ENCODE measurements around the gene FHDC1. TPM values are rescaled to one million over a fixed set of nuclear protein-coding genes. Genes with fewer than 3 reads are reported as not detected.

The FHDC1 gene
- total and polyA plus RNA-seq, 12 donors = 0.08 to 0.43 (median 0.19) TPM

- Histone ChIP-seq H3K36me3 (no peaks in the 10 kb centered on the region), H3K4me3 (no peak overlapping the region), H3K9me3 (no peaks in the 10 kb centered on the region), H3K4me1 (peaks cover 0 to 25% (median 15%) of the 10 kb centered on the region in 9 donors), H3K27ac (no peak overlapping the region), H3K27me3 (peaks cover 0 to 13% (median 0%) of the 10 kb centered on the region in 7 donors)
- intact Hi-C loops (cut with DNase I) = no loop called here
- ATAC-seq (no peak), DNase-seq (no peak)
- no peak for TF ChIP-seq CTCF (IDR thresholded peaks at IDR 0.05)
- 73 to 75% methylated on average over 14 of the region's 14 CpGs for WGBS, 2 donors
These were observed 25.1 kb downstream of the FHDC1 start for GRCh38 chr4:152961014-152961772.

GRCh38 chr4:152961773-152962115, 25.6 kb downstream of the FHDC1 start:
- TF ChIP-seq CTCF (IDR thresholded peaks at IDR 0.05) = no peak

DNA sequence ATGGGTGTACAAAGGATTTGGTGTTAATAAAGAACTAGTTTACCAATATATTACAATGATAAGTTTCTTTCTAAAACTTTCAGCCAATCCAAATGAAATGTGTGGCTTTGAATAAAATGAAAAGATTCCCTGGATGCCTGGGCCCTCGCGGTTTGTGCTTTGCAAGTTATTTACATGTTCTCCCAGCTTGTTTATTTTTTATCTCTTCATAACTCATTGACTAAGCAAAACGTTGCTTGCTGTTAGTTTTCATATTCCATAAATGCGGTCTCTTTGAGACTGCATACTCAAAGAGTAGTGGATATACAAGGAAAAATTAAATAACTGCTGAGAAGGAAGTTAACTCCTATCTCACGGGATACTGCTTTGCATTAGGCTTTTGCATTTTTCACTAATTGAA, 26.0 kb downstream of the FHDC1 start:
- Histone ChIP-seq H3K27ac (no peak overlapping the region), H3K9me3 (no peaks in the 10 kb centered on the region), H3K36me3 (no peaks in the 10 kb centered on the region), H3K27me3 (peaks cover 0 to 13% (median 0%) of the 10 kb centered on the region in 7 donors), H3K4me3 (no peak overlapping the region), H3K4me1 (peaks cover 0 to 20% (median 11%) of the 10 kb centered on the region in 9 donors)
- no peak for DNase-seq
- intact Hi-C loops (cut with DNase I) = no loop called here
- no peak for ATAC-seq
- TF ChIP-seq CTCF (IDR thresholded peaks at IDR 0.05) = no peak
- WGBS, 2 donors = 87 to 91% methylated on average over 5 of the region's 5 CpGs

More at GRCh38 chr4:152961773-152962115, 25.6 kb downstream of the FHDC1 start:
- intact Hi-C loops (cut with DNase I) = no loop called here
- DNase-seq = no peak
- Histone ChIP-seq H3K27ac (no peak overlapping the region), H3K9me3 (no peaks in the 10 kb centered on the region), H3K4me3 (no peak overlapping the region), H3K36me3 (no peaks in the 10 kb centered on the region), H3K4me1 (peaks cover 0 to 24% (median 15%) of the 10 kb centered on the region in 9 donors), H3K27me3 (peaks cover 0 to 13% (median 0%) of the 10 kb centered on the region in 7 donors)
- WGBS, 2 donors = 80 to 90% methylated on average over 1 of the region's 1 CpG
- no peak for ATAC-seq

DNA sequence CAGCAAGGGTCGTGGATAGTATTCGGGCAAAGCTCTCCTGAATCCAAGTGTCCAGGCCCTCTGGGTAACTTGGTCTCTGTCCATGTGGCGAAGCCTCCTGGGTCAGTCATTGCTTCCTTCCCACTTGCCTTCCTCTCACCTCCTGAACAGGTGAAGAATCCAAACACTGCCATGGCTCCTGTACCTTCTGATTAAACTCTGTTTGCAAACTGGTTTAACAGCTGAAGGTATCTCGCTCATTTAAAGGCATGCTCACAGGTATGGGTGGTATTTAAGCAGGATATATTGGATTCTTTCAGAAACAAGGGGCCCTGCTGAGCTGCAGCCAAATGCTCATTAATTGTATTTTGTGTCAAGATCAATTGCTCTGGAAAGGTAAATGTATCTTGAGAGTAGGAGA, 28.2 kb downstream of the FHDC1 start:
- no peak for TF ChIP-seq CTCF (IDR thresholded peaks at IDR 0.05)
- no peak for DNase-seq
- peaks cover 0 to 13% (median 0%) of the 10 kb centered on the region in 7 donors for H3K27me3 ChIP-seq
- no peak overlapping the region for H3K27ac ChIP-seq
- H3K36me3 ChIP-seq = no peaks in the 10 kb centered on the region
- H3K4me3 ChIP-seq = no peak overlapping the region
- WGBS, 2 donors = 97% methylated on average over 4 of the region's 4 CpGs
- intact Hi-C loops (cut with DNase I) = no loop called here
- H3K9me3 ChIP-seq = no peaks in the 10 kb centered on the region
- no peak for ATAC-seq
- H3K4me1 ChIP-seq = no peaks in the 10 kb centered on the region
